A673 (cell line): Measurements from ENCODE around the gene CLGN. TPM values are rescaled to one million over a fixed set of nuclear protein-coding genes. Genes with fewer than 3 reads are reported as not detected.

ENCODE experiments used
- BruUV-seq: library from RNA; stranded (reverse); fragments of 400-500 nt; replicated peaks from 2 replicates; lab custom pipeline; 2021; lab: Mats Ljungman, UMichigan
- CTCF ChIA-PET: fragments of 300-600 bp; sonication (Branson Sonifier 250); formaldehyde crosslinking; loops from one replicate; lab custom pipeline; 2022; ENCODE audit warnings: antibody characterized with exemption; lab: Charles Lee
- POLR2A ChIA-PET: fragments of 300-600 bp; sonication (Branson Sonifier 250); formaldehyde crosslinking; loops from one replicate; lab custom pipeline; 2022; ENCODE audit warnings: antibody characterized with exemption; ENCODE audit not compliant: low non-redundant PET; lab: Charles Lee
- DNase-seq: peaks from one replicate; pipeline ENCODE4 v3.0.0-alpha.2; 2015; ENCODE audit warnings: low spot score
- H3K27ac ChIP-seq: fragments of 200-600 bp; sonication (generic); 2 replicates; pipeline ENCODE4 v1.5.1; 2016; ENCODE audit warnings: mixed run types, low read depth, mild to moderate bottlenecking, mixed read lengths, antibody characterized with exemption, low read length; ENCODE audit not compliant: poor library complexity, severe bottlenecking
- H3K27me3 ChIP-seq: fragments of 200-600 bp; sonication (generic); replicated peaks from 2 replicates; pipeline ENCODE4 v1.6.1; 2017; ENCODE audit warnings: mixed run types, low read depth, mild to moderate bottlenecking, mixed read lengths, antibody characterized with exemption, low read length; ENCODE audit not compliant: insufficient read depth, poor library complexity
- H3K36me3 ChIP-seq: fragments of 200-600 bp; sonication (generic); 2 replicates; pipeline ENCODE4 v1.6.1; 2016; ENCODE audit warnings: mixed run types, mild to moderate bottlenecking, mixed read lengths, antibody characterized with exemption, low read length; ENCODE audit not compliant: insufficient read depth, poor library complexity, severe bottlenecking
- H3K4me1 ChIP-seq: fragments of 200-600 bp; sonication (generic); 2 replicates; pipeline ENCODE4 v1.6.1; 2017; ENCODE audit warnings: mixed run types, mild to moderate bottlenecking, mixed read lengths, antibody characterized with exemption, low read length; ENCODE audit not compliant: insufficient read depth, poor library complexity, severe bottlenecking
- H3K4me3 ChIP-seq: fragments of 200-600 bp; sonication (generic); 2 replicates; pipeline ENCODE4 v1.5.1; 2016; ENCODE audit warnings: low read depth, mixed run types, mild to moderate bottlenecking, mixed read lengths, low read length; ENCODE audit not compliant: poor library complexity, severe bottlenecking
- H3K9me3 ChIP-seq: fragments of 200-600 bp; sonication (generic); 2 replicates; pipeline ENCODE4 v1.6.1; 2016; ENCODE audit warnings: mixed run types, low read depth, mild to moderate bottlenecking, mixed read lengths, antibody characterized with exemption, low read length; ENCODE audit not compliant: poor library complexity, severe bottlenecking
- EZH2 ChIP-seq: fragments of 200-600 bp; sonication (generic); IDR thresholded peaks from 2 replicates; pipeline ENCODE4 v1.6.1; 2017; ENCODE audit warnings: borderline replicate concordance, low read depth, mild to moderate bottlenecking, mixed read lengths, antibody characterized with exemption, low read length; ENCODE audit not compliant: poor library complexity, severe bottlenecking
- intact Hi-C: fragments of 100-400 bp; cut with micrococcal nuclease; formaldehyde crosslinking; loops from one replicate; pipeline ENCODE4 v1.10.0; 2022; ENCODE audit not compliant: unreplicated experiment
- total RNA-seq: library from RNA; stranded (reverse); gene quantifications from 2 replicates; pipeline ENCODE4 v1.2.3, GENCODE V29; 2021
- TF ChIP-seq, protein P1 (sequence below): fragments of 300-800, 200-600 bp; sonication (generic); conservative IDR thresholded peaks from 2 replicates; pipeline ENCODE4 v1.5.1; 2017; ENCODE audit warnings: low read depth, mild to moderate bottlenecking, antibody characterized with exemption, low read length, moderate library complexity, mixed read lengths

Gene CLGN
- total RNA-seq, 1 experiment from 2014 or later: 7.3 TPM

DNA sequence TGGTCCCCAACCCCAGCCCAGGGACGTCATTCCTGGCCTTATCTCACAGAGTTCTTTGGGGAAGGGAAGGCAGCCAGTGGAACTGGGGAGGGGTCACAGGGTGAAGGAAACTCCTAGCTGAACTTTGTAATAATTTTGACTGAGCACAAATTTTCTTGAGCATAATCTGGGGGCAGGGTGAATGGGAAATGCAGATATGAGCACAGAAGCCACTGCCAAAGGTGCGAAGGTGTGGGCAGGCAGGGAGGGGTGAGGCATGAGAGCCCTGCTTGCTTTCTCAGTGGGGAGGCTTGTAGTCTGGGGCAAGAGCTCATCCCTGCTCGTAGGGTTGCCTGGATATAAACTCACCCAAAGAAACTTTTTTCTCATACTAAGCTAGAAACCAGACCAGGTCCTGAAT is 35.7 kb upstream of the CLGN start:
- no TSS peak for BruUV-seq
- Histone ChIP-seq H3K4me1 (no peaks in the 10 kb centered on the region), H3K36me3 (no peaks in the 10 kb centered on the region), H3K27me3 (no peaks in the 10 kb centered on the region), H3K27ac (no peak overlapping the region), H3K4me3 (no peak overlapping the region), H3K9me3 (no peaks in the 10 kb centered on the region)
- DNase-seq: no peak
- CTCF ChIA-PET: no interaction called here
- POLR2A ChIA-PET: no interaction called here
- intact Hi-C loops: no loop called here
- TF ChIP-seq, protein P1, sequence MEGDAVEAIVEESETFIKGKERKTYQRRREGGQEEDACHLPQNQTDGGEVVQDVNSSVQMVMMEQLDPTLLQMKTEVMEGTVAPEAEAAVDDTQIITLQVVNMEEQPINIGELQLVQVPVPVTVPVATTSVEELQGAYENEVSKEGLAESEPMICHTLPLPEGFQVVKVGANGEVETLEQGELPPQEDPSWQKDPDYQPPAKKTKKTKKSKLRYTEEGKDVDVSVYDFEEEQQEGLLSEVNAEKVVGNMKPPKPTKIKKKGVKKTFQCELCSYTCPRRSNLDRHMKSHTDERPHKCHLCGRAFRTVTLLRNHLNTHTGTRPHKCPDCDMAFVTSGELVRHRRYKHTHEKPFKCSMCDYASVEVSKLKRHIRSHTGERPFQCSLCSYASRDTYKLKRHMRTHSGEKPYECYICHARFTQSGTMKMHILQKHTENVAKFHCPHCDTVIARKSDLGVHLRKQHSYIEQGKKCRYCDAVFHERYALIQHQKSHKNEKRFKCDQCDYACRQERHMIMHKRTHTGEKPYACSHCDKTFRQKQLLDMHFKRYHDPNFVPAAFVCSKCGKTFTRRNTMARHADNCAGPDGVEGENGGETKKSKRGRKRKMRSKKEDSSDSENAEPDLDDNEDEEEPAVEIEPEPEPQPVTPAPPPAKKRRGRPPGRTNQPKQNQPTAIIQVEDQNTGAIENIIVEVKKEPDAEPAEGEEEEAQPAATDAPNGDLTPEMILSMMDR: no peak
- TF ChIP-seq EZH2: no peak

DNA sequence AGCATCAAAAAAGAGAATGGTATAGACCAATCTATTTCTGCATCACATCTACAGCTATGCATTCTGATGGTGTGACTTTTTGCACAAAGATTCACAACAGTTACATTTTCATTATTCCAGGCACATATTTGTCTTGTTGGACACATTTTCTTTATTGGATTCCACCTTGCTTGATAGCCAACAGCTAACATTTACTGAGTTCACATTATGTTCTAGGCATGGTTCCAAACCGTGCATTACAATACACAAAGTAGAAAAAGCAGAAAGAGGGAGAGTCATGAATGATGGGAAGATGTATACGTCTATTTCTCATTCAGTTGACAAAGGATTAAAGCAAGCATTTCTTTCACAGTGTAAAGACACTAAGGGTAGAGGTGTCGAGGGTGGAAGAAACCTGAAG is 22.9 kb upstream of the CLGN start:
- no TSS peak for BruUV-seq
- intact Hi-C loops: no loop called here
- ChIA-PET POLR2A (no interaction called here), CTCF (no interaction called here)
- no peak for DNase-seq
- Histone ChIP-seq H3K27ac (no peak overlapping the region), H3K4me1 (peaks cover 9% of the 10 kb centered on the region), H3K9me3 (no peaks in the 10 kb centered on the region), H3K36me3 (no peaks in the 10 kb centered on the region), H3K27me3 (no peaks in the 10 kb centered on the region), H3K4me3 (no peak overlapping the region)
- TF ChIP-seq, protein P1: no peak
- TF ChIP-seq EZH2: no peak

DNA sequence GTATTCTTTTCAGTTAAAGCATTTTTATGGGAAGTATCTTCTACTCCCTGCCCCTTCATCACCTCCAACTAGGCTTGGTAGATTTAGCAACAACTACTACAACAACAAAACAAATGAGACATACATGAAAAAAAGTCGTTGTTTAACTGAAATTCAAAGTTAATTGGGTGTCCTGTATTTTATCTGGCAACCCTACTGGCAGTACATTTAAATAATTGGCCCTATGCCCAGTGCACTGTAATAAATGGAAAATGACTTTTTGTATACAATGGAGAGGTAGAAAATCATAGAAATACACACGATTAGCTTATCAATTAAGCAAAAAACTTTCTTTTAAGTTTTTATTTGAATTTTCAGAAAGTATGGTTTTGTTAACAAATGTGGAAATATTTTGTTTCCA is 21.4 kb upstream of the CLGN start:
- Histone ChIP-seq H3K27ac (no peak overlapping the region), H3K4me1 (peaks cover 9% of the 10 kb centered on the region), H3K4me3 (no peak overlapping the region), H3K36me3 (no peaks in the 10 kb centered on the region), H3K9me3 (no peaks in the 10 kb centered on the region), H3K27me3 (no peaks in the 10 kb centered on the region)
- no peak for TF ChIP-seq EZH2
- TF ChIP-seq, protein P1: no peak
- no TSS peak for BruUV-seq
- peak; percentile 50 for DNase-seq
- POLR2A ChIA-PET: no interaction called here
- CTCF ChIA-PET: no interaction called here
- intact Hi-C loops: no loop called here
